SH-SY5Y (cell line): ENCODE results near the gene EEFSEC.

Experiments
- GATA2 ChIP-seq: IDR thresholded peaks from 2 replicates; pipeline ENCODE4 v1.6.1; 2011; ENCODE audit warnings: mild to moderate bottlenecking, low read depth, low read length
- GATA3 ChIP-seq: IDR thresholded peaks from 2 replicates; pipeline ENCODE4 v1.6.1; 2011; ENCODE audit warnings: low read depth, mild to moderate bottlenecking, low read length, moderate library complexity

Gene EEFSEC

DNA sequence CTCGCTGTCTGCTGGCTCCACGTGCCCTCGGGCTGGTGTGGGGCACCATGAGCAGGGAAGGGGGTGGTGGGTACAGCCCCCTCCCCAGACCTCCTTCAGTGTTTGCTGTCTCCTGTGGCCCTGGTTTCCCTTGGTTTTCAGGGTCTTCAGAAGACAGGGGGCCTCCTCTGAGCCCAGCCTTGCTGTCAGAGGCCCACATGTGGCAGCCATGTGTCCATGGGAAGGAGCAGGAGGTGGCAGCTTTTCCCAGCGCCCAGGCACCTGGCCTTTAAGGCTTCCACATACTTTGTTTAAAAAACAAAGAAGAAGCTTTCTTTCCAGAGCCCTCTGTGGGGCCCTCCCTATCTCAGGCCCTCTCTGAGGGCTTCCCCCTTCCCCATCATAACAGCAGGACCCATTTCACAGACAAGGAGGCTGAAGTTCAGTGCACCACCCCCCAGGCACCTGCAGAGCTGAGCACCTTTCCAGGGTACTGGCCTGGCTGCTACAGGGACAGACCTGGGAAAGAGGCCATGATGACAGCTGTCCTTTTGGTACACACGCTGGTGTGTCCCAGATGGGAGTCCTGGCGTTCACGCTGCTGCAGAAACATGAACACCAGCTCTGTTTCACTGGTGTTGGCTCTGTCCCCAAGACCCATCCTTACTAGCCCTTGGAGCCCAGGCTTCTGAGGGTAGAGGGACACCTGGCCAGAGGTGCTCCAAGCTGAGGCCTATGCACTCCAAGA is 239.7 kb downstream of the EEFSEC start:
- TF ChIP-seq GATA3 (no peak), GATA2 (no peak)

DNA sequence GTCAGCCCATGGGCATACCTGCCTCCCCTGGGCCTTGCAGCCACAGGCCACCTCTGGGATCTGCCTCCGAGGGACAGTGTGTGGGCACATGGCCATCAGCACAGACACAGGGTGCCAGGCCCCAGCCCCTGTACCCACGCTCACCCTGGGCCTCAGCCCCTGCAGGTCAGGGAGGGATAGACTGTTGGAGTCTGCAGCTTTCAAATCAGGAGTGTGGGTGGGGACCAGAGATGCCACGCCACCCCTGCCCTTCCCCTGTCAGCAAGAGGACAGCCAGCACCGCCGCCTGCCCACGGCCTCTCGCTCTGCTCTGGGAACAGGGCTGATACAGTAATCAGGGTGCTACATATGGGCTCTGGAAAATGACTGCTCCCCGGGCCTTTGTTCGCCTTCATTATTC is 240.8 kb downstream of the EEFSEC start:
- TF ChIP-seq GATA2 (no peak), GATA3 (no peak)

DNA sequence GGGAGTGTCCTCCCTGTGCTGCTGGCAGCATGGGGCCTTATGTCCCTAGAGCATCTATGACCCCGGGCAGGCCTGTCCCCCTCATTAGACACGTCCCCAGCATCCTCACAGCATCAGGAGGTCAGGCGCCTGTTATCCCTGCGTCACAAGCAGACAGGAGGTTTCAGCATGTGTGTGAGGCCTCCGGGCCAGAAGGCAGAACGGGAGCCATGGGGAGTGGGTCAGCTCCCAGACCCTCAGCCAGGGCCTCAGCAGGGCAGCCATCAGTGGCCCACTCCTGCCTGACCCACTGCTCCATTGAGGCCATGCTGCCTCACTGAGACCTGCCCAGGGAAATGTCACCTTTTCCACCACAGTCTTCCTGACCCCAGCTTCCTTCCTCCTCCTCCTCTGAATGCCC is 241.8 kb downstream of the EEFSEC start:
- no peak for TF ChIP-seq GATA2
- no peak for TF ChIP-seq GATA3

DNA sequence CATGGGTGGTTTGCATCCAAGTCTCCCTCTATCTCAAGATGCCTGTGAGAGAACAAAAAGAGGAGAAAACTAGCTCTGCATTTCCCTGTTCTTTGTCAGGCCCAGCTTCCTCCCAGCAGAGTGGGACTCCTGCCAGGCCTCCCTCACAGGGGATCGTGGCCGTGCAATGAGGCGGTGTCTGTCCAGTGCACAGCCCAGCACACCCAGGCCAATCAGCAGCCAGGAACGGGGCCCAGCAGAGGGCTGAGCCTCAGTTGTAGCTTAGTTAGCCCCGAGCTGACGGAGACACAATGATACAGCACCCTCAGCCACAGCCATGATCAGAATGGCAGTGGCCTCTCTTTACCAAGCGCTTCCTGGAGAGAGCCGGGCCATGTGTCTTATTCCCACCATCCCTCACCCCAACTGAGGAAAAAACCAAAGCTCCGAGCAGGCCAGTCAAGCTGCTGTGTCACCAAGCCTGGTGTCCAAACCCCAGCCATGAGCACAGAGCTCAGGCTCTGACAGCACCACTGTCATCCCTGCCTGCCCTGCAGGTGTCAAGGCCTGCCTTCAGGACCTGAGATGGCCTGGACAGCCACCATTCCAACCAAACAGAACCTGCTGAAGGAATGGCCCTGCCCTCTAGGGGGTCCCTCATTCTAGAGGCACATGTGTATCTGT is 242.3 kb downstream of the EEFSEC start:
- no peak for TF ChIP-seq GATA2
- no peak for TF ChIP-seq GATA3

DNA sequence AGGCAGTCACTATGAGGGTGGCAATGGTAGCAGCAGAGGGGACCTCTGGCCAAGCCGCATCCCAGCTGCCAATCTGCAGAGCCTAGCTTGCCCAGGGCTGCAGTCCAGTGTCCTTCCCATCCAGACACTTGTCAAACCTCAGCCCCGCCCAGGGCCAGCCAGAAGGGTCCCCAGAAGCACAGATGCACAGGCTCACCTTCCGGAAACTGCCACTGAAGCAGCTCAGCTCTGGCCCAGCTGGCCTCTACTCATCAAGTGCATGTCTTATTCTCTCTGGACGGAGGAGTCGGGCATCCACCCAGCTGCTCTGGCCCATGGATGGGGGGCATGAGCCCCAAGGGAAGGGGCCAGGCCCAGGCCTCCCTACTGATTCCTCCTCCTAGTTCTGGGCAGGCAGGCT is 244.2 kb downstream of the EEFSEC start:
- TF ChIP-seq GATA3 (no peak), GATA2 (no peak)

DNA sequence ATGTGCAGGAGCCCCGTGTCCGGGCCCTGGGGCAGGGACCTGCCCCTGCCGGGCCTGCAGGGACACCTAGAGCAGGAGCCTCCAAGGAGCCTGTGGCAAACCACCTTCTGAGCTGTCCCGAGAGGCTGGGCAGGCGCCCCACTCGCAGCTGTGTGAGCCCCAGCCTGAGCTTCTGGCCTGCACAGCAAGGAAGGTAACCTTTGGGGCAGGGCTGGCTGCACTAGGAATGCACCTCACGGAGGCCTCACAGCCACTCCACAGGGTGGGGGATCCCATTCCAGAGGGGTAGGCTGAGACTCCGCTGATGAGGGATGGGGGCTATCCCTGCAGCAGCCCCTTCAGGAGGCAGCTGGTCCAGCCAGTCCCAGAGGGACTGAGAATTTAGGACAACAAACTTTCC is 245.3 kb downstream of the EEFSEC start:
- no peak for TF ChIP-seq GATA3
- no peak for TF ChIP-seq GATA2

DNA sequence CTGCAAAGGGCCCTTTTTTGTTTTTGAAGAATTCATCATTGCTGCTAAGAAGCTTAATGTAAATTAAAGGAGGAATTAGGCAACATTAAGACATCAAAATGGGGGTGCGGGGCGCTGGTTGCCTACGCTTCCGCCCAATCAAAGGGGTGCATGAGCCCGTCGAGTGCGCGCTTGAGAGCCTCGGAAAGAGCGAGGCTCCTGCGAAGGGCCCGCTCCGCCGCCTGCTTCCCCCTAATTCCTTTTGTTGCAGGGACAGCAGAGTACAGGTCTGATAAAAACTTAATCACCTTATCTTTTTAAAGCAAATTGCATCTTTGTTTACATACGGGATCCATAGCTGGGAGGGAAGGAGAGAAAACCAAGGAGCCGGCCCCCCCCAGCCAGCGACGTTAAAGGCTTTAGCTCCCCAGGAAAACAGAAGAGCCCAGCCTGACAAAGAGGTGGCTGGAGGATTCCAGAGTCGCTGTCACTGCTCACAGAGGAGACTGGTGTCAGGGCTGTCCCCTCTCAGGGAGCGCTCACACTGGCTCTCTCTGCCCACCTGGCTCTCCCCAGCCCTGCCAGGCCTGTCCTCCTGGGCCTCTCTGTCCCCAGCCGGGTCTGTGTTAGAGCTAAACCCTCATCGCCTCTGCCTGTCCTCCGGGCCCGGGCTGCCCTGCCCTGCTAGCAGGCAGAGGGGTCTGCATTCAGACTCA is 246.1 kb downstream of the EEFSEC start:
- TF ChIP-seq GATA3 (no peak), GATA2 (peak; percentile 32; the same call in 1 of the 2 replicates)

DNA sequence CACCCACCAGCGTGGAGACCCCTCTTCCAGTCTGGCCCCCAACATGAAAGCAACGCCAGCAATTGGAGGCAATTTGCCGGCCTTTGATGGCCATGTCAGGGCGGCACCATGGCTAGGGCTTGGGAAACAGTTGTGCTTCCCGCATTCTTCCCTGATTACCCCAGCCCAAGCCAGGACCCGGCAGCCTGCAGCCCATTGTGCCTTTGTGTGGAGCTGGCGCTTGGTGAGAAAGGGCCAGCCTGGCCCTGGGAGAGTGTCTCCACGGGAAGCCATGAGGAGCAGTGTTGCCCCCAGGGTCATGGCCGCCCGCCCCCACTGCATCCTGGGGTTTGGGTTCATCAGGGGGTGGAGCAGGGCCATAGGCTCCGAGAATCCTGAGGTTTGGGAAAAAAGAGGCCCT is 247.4 kb downstream of the EEFSEC start:
- TF ChIP-seq GATA2 (no peak), GATA3 (no peak)

DNA sequence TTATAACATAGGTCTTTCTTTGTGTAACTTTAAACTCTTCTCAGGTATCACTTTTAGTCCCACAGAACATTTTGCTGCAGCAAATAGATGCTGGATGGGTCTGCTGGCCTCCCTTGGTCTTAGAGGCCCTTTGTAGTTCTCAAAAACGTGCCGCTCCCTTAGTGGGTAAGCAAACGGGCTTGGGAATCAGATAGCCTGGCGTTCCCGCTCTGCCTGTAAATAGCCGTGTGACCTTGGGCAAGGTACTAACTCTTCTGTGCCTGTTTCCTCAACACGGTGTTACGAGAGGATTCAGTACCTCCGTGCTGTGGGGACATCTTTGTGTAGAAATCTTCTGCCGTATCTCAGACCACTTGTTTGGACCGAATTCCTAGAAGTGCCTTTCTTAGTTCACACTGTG is 249.0 kb downstream of the EEFSEC start:
- TF ChIP-seq GATA3 = no peak
- TF ChIP-seq GATA2 = no peak

DNA sequence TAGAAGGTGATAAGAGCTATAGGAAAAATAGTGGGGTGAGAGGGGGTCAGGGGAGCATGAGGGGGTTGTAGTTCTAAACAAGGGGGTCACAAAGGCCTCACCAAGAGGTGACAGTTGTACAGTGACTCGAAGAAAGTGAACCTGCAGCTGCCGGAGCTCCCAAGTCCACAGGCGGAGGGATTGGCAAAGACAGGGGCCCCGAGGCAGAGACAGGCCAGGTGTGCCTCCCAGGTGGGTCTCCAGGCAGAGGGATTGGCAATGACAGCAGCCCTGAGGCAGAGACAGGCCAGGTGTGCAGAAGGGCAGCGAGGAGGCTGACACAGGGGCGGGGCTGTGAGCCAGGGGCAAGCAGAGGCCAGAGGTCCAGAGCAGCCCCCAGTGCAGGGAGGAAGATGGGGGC is 249.7 kb downstream of the EEFSEC start:
- TF ChIP-seq GATA2 (no peak), GATA3 (no peak)

DNA sequence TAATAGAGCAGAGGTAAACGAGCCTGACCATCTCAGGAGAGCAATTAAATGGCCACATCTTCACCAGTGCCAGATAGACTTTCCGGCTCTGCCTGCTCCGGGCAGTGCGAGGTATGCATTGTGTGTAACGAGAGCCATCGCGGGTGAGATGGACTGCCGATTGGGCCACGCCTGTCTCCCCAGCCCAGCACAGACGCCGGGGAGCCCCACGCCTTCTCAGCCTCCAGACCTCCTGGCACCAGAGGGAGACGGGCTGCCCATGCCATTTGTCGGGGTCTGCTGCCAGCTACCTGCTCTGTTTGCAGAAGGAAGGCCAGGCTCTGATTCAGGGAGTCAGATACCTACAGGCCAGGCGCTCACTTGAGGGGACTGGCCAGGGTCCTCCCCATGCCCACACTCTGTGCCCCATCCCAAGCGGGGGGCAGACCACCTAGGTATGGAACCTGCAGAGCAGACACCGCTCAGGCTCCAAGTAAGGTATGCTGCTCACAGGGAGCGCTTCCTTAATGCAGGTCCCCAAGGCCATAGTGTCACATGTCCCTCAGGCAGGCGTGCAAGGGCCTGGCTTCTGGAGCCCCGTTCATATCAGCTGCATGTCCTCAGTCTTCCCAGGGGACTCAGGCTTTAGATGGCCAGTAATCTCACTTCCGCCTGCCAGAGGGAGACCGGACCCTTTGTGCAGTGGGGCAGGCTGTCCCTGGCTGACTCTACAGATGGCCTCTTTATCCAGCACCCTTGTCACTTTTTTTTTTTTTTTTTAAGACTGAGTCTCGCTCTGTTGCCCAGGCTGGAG is 251.2 kb downstream of the EEFSEC start:
- TF ChIP-seq GATA3 = no peak
- TF ChIP-seq GATA2 = peak; percentile 18; the same call in 1 of the 2 replicates

DNA sequence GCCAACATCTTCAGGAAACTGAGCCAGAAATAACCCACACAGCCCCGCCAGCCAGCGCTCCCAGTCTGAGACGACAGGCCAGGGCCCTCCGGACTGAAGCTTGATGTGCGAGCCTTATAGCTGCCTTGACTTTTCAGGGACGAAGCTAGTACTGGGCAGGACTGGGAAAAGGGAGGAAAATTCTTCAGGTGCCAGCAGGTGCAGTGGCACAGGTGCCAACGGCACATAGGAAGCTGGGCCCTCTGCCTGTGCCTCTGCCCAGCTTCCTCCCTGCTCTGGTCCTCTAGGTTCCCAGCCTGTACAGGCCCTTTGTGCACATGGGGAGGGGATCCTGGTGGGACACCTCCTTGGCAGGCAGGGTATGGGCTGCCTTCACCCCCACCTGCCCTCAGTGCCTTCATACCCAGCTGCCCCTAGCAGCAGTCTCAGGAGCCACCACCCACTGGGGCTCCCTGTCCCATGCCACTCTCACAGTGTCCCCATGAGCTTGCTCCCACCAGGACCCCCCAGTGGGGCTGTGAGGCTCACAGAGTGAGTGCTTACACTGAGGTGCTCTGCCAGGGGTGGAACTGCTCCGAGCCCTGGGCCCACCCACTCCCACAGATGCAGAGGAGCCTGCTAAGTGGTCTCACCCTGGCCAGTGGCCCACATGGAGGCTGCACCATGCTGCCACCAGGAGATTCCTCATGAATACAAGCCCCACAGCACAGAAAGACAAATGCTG is 252.4 kb downstream of the EEFSEC start:
- TF ChIP-seq GATA2 = no peak
- no peak for TF ChIP-seq GATA3

DNA sequence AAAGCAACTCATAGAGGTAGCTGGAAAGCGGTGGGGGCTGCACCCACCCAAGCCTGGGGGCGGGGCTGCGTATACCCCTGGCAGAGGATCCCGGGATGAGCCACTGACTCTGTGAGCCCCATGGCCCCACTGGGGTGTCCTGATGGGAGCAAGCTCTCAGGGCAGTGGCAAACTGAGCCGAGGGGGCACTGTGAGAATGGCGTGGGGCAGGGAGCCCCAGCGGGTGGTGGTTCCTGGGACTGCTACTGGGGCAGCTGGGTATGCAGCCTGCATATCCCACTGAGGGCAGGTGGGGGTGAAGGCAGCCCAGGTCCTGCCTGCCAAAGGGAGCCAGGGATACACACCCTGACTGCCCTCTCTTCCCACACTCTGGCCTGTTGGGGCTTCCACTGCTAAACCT is 254.0 kb downstream of the EEFSEC start:
- no peak for TF ChIP-seq GATA2
